Measurements from ENCODE around the gene IFNK.

Gene IFNK

GRCh38 chr9:27573634-27574590 lies 49.8 kb downstream of the IFNK start:
- DNase-seq, result peak; percentile 95

All from DMS 273 treated with DMSO at 0.1 percent for 48 hours (cell line).